IMR-90 (cell line): ENCODE results near the gene FBLN1. TPM values are rescaled to one million over a fixed set of nuclear protein-coding genes. Genes with fewer than 3 reads are reported as not detected.

ENCODE experiments used
- ATAC-seq: fragments of 200-7000 bp; cut with Tn5 transposase; 2 replicates; pipeline ENCODE4 v1.9.1; 2020; ENCODE audit warnings: low read depth, mild to moderate bottlenecking, moderate library complexity
- BruUV-seq: library from RNA; stranded (reverse); fragments of 400-500 nt; replicated peaks from 2 replicates; lab custom pipeline; 2021; lab: Mats Ljungman, UMichigan
- CTCF ChIA-PET: fragments of 300-600 bp; formaldehyde crosslinking; extraction: SDS; loops from one replicate; lab custom pipeline; 2021; ENCODE audit warnings: antibody characterized with exemption; lab: Yijun Ruan, JAX
- POLR2A ChIA-PET: fragments of 300-600 bp; sonication (Branson Sonifier 250); formaldehyde crosslinking; loops from one replicate; lab custom pipeline; 2022; ENCODE audit warnings: antibody characterized with exemption; ENCODE audit not compliant: unreplicated experiment; lab: Charles Lee
- DNase-seq: peaks from one replicate; pipeline ENCODE4 v3.0.0; 2013
- H2AFZ ChIP-seq: replicated peaks from 2 replicates; pipeline ENCODE3; 2013; ENCODE audit warnings: low read length, mild to moderate bottlenecking; ENCODE audit not compliant: poor library complexity
- H2AK5ac ChIP-seq: 2 replicates; pipeline ENCODE4 v1.6.1; 2013; ENCODE audit warnings: low read depth, low read length, inconsistent platforms
- H2AK9ac ChIP-seq: replicated peaks from 2 replicates; pipeline ENCODE3; 2013; ENCODE audit warnings: mild to moderate bottlenecking, low read depth, low read length, moderate library complexity; ENCODE audit not compliant: poor library complexity
- H2BK120ac ChIP-seq: 2 replicates; pipeline ENCODE4 v1.6.1; 2013; ENCODE audit warnings: low read depth, low read length, inconsistent platforms
- H2BK15ac ChIP-seq: 3 replicates; pipeline ENCODE4 v1.6.1; 2013; ENCODE audit warnings: low read depth, low read length, inconsistent platforms
- H2BK20ac ChIP-seq: 2 replicates; pipeline ENCODE4 v1.6.1; 2013; ENCODE audit warnings: low read depth, mild to moderate bottlenecking, inconsistent platforms, low read length, moderate library complexity
- H2BK5ac ChIP-seq: 2 replicates; pipeline ENCODE4 v1.6.1; 2013; ENCODE audit warnings: mild to moderate bottlenecking, low read depth, low read length, inconsistent platforms; ENCODE audit not compliant: poor library complexity, severe bottlenecking
- H3K14ac ChIP-seq: replicated peaks from 2 replicates; pipeline ENCODE4 v1.6.1; 2013; ENCODE audit warnings: low read depth, low read length, inconsistent platforms
- H3K18ac ChIP-seq: 2 replicates; pipeline ENCODE4 v1.6.1; 2013; ENCODE audit warnings: low read depth, low read length, control low read depth
- H3K23ac ChIP-seq: 2 replicates; pipeline ENCODE4 v1.6.1; 2013; ENCODE audit warnings: low read depth, low read length, inconsistent platforms
- H3K27ac ChIP-seq: 2 replicates; pipeline ENCODE4 v1.5.1; 2013; ENCODE audit warnings: mild to moderate bottlenecking, control low read depth, low read length; ENCODE audit not compliant: insufficient read depth
- H3K27me3 ChIP-seq: 2 replicates; pipeline ENCODE4 v1.6.1; 2013; ENCODE audit warnings: low read length; ENCODE audit not compliant: control insufficient read depth, insufficient read depth
- H3K36me3 ChIP-seq: 2 replicates; pipeline ENCODE4 v1.6.1; 2013; ENCODE audit warnings: low read length, mixed read lengths; ENCODE audit not compliant: control insufficient read depth, insufficient read depth
- H3K4ac ChIP-seq: 2 replicates; pipeline ENCODE4 v1.6.1; 2013; ENCODE audit warnings: low read depth, low read length, inconsistent platforms
- H3K4me1 ChIP-seq: 2 replicates; pipeline ENCODE4 v1.6.1; 2013; ENCODE audit warnings: low read length, mixed read lengths; ENCODE audit not compliant: control insufficient read depth, insufficient read depth
- H3K4me2 ChIP-seq: 2 replicates; pipeline ENCODE4 v1.6.1; 2013; ENCODE audit warnings: low read depth, mild to moderate bottlenecking, control low read depth, low read length, moderate library complexity
- H3K4me3 ChIP-seq: 2 replicates; pipeline ENCODE4 v1.5.1; 2013; ENCODE audit warnings: low read depth, mild to moderate bottlenecking, control low read depth, low read length, moderate library complexity; ENCODE audit not compliant: insufficient read depth
- H3K56ac ChIP-seq: 2 replicates; pipeline ENCODE4 v1.6.1; 2013; ENCODE audit warnings: low read length, inconsistent platforms; ENCODE audit not compliant: insufficient read depth; ENCODE audit errors: extremely low read depth
- H3K79me1 ChIP-seq, 2 experiments: 2 replicates each; pipeline ENCODE4 v1.6.1; 2013; ENCODE audit warnings: low read length in 2 of 2, inconsistent platforms in 1 of 2, low read depth in 1 of 2
- H3K9ac ChIP-seq: 2 replicates; pipeline ENCODE4 v1.6.1; 2013; ENCODE audit warnings: low read depth, low read length, control low read depth
- H3K9me1 ChIP-seq: 2 replicates; pipeline ENCODE4 v1.6.1; 2013; ENCODE audit warnings: low read length, inconsistent platforms; ENCODE audit not compliant: insufficient read depth
- H3K9me3 ChIP-seq: 2 replicates; pipeline ENCODE4 v1.6.1; 2013; ENCODE audit warnings: low read length; ENCODE audit not compliant: control insufficient read depth, insufficient read depth
- H4K20me1 ChIP-seq: 2 replicates; pipeline ENCODE4 v1.6.1; 2013; ENCODE audit warnings: low read length, inconsistent platforms; ENCODE audit not compliant: insufficient read depth
- H4K5ac ChIP-seq: 2 replicates; pipeline ENCODE4 v1.6.1; 2013; ENCODE audit warnings: mild to moderate bottlenecking, low read depth, low read length, control low read depth
- H4K8ac ChIP-seq, 2 experiments: 2 replicates each; pipeline ENCODE4 v1.6.1; 2013; ENCODE audit warnings: low read depth in 2 of 2, low read length in 2 of 2, control low read depth in 1 of 2, inconsistent platforms in 1 of 2
- H4K91ac ChIP-seq: 2 replicates; pipeline ENCODE4 v1.6.1; 2013; ENCODE audit warnings: low read depth, low read length, inconsistent platforms; ENCODE audit not compliant: insufficient read depth
- BHLHE40 ChIP-seq: fragments of 150-350 bp; IDR thresholded peaks from 2 replicates; pipeline ENCODE4 v1.6.1; 2016; ENCODE audit warnings: mild to moderate bottlenecking, low read depth, low read length
- CEBPB ChIP-seq: IDR thresholded peaks from 2 replicates; pipeline ENCODE4 v1.6.1; 2012; ENCODE audit warnings: low read depth, low read length, improper control_type of control experiment
- CHD1 ChIP-seq: IDR thresholded peaks from 2 replicates; pipeline ENCODE4 v1.6.1; 2012; ENCODE audit warnings: low read depth, low read length, improper control_type of control experiment
- MAZ ChIP-seq: IDR thresholded peaks from 2 replicates; pipeline ENCODE4 v1.6.1; 2012; ENCODE audit warnings: low read depth, mild to moderate bottlenecking, low read length, improper control_type of control experiment, moderate library complexity, borderline replicate concordance
- MXI1 ChIP-seq: IDR thresholded peaks from 2 replicates; pipeline ENCODE4 v1.6.1; 2012; ENCODE audit warnings: low read depth, mild to moderate bottlenecking, low read length, moderate library complexity, borderline replicate concordance
- NFE2L2 ChIP-seq: fragments of 150-350 bp; IDR thresholded peaks from 2 replicates; pipeline ENCODE4 v1.6.1; 2016; ENCODE audit warnings: low read depth, mild to moderate bottlenecking, low read length
- RAD21 ChIP-seq: IDR thresholded peaks from 2 replicates; pipeline ENCODE4 v1.6.1; 2012; ENCODE audit warnings: low read length, improper control_type of control experiment
- RFX5 ChIP-seq: IDR thresholded peaks from 2 replicates; pipeline ENCODE4 v1.8.0; 2012; ENCODE audit warnings: low read depth, mild to moderate bottlenecking, low read length, moderate library complexity
- WGBS, 2 experiments: methylation state at CpG; one replicate each; pipeline versions ENCODE4 v1.1.5 to v1.1.7; 2013; ENCODE audit warnings: missing lambda C conversion rate in 2 of 2; ENCODE audit not compliant: insufficient read length in 1 of 2; ENCODE audit errors: extremely low coverage in 2 of 2; 5-methylcytosine and 5-hydroxymethylcytosine counted together
- dilution Hi-C: fragments of 300-500 bp; cut with HindIII; formaldehyde crosslinking; loops from one replicate; pipeline ENCODE4 v1.14.3; 2018; ENCODE audit warnings: low sequenced_read_pairs; ENCODE audit not compliant: unreplicated experiment
- in situ Hi-C: fragments of 300-500 bp; cut with MboI; formaldehyde crosslinking; loops from 3 replicates; pipeline ENCODE4 v1.14.3; 2019; ENCODE audit warnings: low sequenced_read_pairs, inconsistent platforms, mixed read lengths
- intact Hi-C: fragments of 100-400 bp; cut with micrococcal nuclease; formaldehyde crosslinking; loops from 2 replicates; pipeline ENCODE4 v1.10.0; 2022
- polyA plus RNA-seq, 3 experiments: library from polyadenylated mRNA; depleted of rRNA; stranded (reverse); fragments of >200 nt; gene quantifications; 2 replicates each; pipeline ENCODE4 v1.2.3, GENCODE V29; 2012; ENCODE audit warnings: low replicate concordance in 1 of 3
- total RNA-seq: library from RNA; depleted of rRNA; stranded (reverse); fragments of >200 nt; gene quantifications from 2 replicates; pipeline ENCODE4 v1.2.3, GENCODE V29; 2012

The FBLN1 gene
- total and polyA plus RNA-seq, 2 of the 4 experiments (the other 2 are of a cell fraction): 11.3 to 87.9 TPM

DNA sequence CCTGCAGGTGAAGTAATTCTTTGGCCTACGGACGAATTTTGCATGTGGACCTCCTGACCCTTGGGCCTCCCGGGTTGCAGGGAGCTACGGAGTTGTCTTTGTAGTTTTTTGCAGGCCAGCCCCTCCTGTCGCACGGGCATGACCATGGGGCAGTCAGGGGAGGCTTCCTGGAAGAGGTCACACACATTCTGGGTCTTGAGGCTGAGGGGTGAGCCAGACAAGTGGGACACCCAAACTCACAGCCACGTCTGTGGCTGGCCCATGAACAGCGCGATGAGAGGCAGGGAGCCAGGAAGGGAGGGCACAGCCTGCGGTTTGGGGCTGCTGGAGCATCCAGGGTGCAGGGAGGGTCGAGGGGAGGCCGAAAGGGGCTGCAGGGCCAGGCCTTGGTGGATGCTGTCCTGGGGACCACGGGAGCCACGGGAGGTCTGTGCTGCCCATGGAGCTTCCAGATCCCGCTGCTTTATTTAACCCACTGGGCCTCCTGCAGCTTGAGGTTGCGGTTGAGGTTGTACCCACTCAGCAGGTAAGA lies 78.9 kb downstream of the FBLN1 start:
- no peak for TF ChIP-seq MXI1
- no peak for TF ChIP-seq BHLHE40
- no peak for TF ChIP-seq CEBPB
- no peak for TF ChIP-seq RAD21
- TF ChIP-seq NFE2L2: no peak
- TF ChIP-seq CHD1: no peak
- TF ChIP-seq MAZ: no peak
- no peak for TF ChIP-seq RFX5
- peaks cover 13% of the 10 kb centered on the region for H3K4me1 ChIP-seq
- no peaks in the 10 kb centered on the region for H3K27me3 ChIP-seq
- no peaks in the 10 kb centered on the region for H3K9me3 ChIP-seq
- 98% methylated on average over 7 of the region's 16 CpGs; no CpG with 5 or more reads in 1 of the 2 experiments for WGBS, 2 experiments
- H2BK120ac ChIP-seq: no peak overlapping the region
- no peak overlapping the region for H4K8ac ChIP-seq
- dilution Hi-C loops: no loop called here
- ATAC-seq: no peak
- no peak overlapping the region for H3K14ac ChIP-seq
- no peak overlapping the region for H3K18ac ChIP-seq
- no peaks in the 10 kb centered on the region for H4K20me1 ChIP-seq
- BruUV-seq: no TSS peak
- H3K56ac ChIP-seq: no peak overlapping the region
- ChIA-PET POLR2A (no interaction called here), CTCF (no interaction called here)
- no peak overlapping the region for H2AK9ac ChIP-seq
- no peak overlapping the region for H3K4me2 ChIP-seq
- in situ Hi-C loops: no loop called here
- H2BK15ac ChIP-seq: no peak overlapping the region
- H2AK5ac ChIP-seq: no peak overlapping the region
- no peak overlapping the region for H2AFZ ChIP-seq
- no peak overlapping the region for H2BK5ac ChIP-seq
- H3K4me3 ChIP-seq: no peak overlapping the region
- H3K9me1 ChIP-seq: peaks cover 3% of the 10 kb centered on the region; the same call in 1 of the 2 replicates
- H4K91ac ChIP-seq: no peak overlapping the region
- no peak overlapping the region for H3K4ac ChIP-seq
- peaks cover 70% of the 10 kb centered on the region; the same call in 1 of the 2 replicates for H3K36me3 ChIP-seq
- no peaks in the 10 kb centered on the region for H3K79me1 ChIP-seq
- no peak overlapping the region for H3K9ac ChIP-seq
- no peak overlapping the region for H3K23ac ChIP-seq
- H2BK20ac ChIP-seq: no peak overlapping the region
- no peak overlapping the region for H4K5ac ChIP-seq
- no peak for DNase-seq
- intact Hi-C loops: loop anchor here (10.0 kb wide), 1 partner anchor 263 kb away; no protein-coding TSS in a partner anchor
- H3K27ac ChIP-seq: no peak overlapping the region
